HG03139 (cell line): ENCODE data around the gene ITGB8.

Experiments used
- ATAC-seq: cut with Tn5 transposase; IDR thresholded peaks from one replicate; pipeline ENCODE4 v1.9.1; 2021; ENCODE audit not compliant: unreplicated experiment

Gene ITGB8

DNA sequence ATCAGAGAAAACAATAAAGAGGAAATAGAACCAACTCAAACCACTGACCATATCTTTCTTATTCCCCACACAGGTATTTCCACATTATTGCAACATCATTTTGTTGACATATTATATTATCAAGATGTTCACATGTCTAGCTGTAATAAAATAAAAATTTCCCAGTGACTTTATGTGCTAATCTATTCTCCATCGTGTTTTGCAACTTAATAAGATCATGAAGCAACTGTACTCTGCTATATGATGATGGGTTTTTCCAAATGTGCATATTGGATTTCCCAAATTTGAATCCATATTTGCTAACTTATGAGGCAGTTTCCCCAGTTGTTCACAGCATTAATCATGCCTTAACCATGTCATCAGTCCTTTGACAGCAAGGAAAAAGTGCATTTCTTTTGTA is 127.8 kb downstream of the ITGB8 start:
- ATAC-seq = no peak

DNA sequence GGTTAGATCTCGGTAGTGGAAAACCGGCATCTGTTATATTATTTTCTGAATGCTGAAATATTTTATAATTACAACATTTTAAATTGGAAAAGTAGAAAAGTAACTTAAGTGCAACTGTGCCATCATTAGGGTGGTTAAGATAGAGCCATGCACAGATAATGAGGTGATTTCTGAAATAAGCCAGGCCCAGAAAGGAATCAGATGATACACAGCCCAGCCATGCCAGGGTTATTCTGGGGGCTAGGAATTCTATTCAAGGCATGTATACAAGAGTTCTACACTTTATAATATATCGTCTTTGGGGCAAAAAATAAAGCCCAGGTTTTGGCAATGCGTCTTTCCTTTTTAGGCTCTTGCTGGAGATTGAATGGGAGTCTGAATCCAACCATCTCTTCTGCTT is 128.7 kb downstream of the ITGB8 start:
- ATAC-seq = no peak

DNA sequence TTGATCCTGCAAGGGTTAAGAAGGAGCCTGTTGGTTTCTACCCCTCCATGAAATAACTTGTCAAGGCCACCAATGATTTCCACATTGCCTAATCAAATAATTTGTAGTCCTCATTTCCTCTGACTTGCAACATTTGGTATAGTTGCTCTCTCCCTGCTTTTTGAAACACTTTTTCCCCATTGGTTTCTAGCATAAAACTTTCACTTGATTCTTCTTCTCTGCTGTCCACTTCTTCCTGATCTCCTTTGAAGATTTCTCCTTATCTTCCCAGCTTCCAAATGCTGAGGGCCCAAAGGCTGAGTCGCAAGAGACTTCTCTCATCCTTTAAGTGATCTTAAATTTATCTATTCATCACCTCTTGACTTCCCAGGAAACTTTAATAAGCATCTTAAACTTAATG is 134.2 kb downstream of the ITGB8 start:
- no peak for ATAC-seq
